Trophoblast cell (in vitro differentiated cells and primary cell): ENCODE results near the gene JAK3.

ENCODE experiments used
- DNase-seq, 2 donors: peaks; one replicate each; pipeline ENCODE4 v3.0.0-alpha.2; 2016
- H2AFZ ChIP-seq: 2 replicates; pipeline ENCODE4 v1.6.1; 2013; ENCODE audit warnings: low read length, moderate library complexity, mild to moderate bottlenecking; ENCODE audit not compliant: insufficient read depth, poor library complexity
- H2AK5ac ChIP-seq: 2 replicates; pipeline ENCODE4 v1.6.1; 2013; ENCODE audit warnings: mild to moderate bottlenecking, low read length
- H2BK120ac ChIP-seq: 2 replicates; pipeline ENCODE4 v1.6.1; 2013; ENCODE audit warnings: low read length, mild to moderate bottlenecking, moderate library complexity; ENCODE audit not compliant: insufficient read depth, poor library complexity
- H2BK12ac ChIP-seq: 2 replicates; pipeline ENCODE4 v1.6.1; 2013; ENCODE audit warnings: mild to moderate bottlenecking, low read length, moderate library complexity
- H2BK5ac ChIP-seq: 2 replicates; pipeline ENCODE4 v1.6.1; 2013; ENCODE audit warnings: low read length, low read depth, moderate library complexity, mild to moderate bottlenecking; ENCODE audit not compliant: poor library complexity
- H3K14ac ChIP-seq: 2 replicates; pipeline ENCODE4 v1.6.1; 2013; ENCODE audit warnings: mild to moderate bottlenecking, low read length
- H3K18ac ChIP-seq: 2 replicates; pipeline ENCODE4 v1.6.1; 2013; ENCODE audit warnings: mild to moderate bottlenecking, low read length
- H3K23ac ChIP-seq: 2 replicates; pipeline ENCODE4 v1.6.1; 2013; ENCODE audit warnings: low read length
- H3K27ac ChIP-seq: 2 replicates; pipeline ENCODE4 v1.5.1; 2013; ENCODE audit warnings: low read depth, mild to moderate bottlenecking, inconsistent platforms, low read length, moderate library complexity
- H3K27me3 ChIP-seq: 2 replicates; pipeline ENCODE4 v1.6.1; 2013; ENCODE audit warnings: inconsistent platforms, mild to moderate bottlenecking, low read length, moderate library complexity; ENCODE audit not compliant: insufficient read depth
- H3K36me3 ChIP-seq, 2 experiments: 1 replicate in 1 of 2; 2 replicates in 1 of 2; pipeline ENCODE4 v1.6.1; 2013; ENCODE audit warnings: low read length in 2 of 2, mild to moderate bottlenecking in 2 of 2, moderate library complexity in 1 of 2; ENCODE audit not compliant: insufficient read depth in 2 of 2, control insufficient read depth in 1 of 2
- H3K4ac ChIP-seq: 2 replicates; pipeline ENCODE4 v1.6.1; 2013; ENCODE audit warnings: low read depth, mild to moderate bottlenecking, low read length, moderate library complexity
- H3K4me1 ChIP-seq, 2 experiments: 1 replicate in 1 of 2; 2 replicates in 1 of 2; pipeline ENCODE4 v1.6.1; 2013; ENCODE audit warnings: low read length in 2 of 2, mild to moderate bottlenecking in 2 of 2, moderate library complexity in 1 of 2; ENCODE audit not compliant: insufficient read depth in 2 of 2, control insufficient read depth in 1 of 2
- H3K4me2 ChIP-seq: 2 replicates; pipeline ENCODE4 v1.6.1; 2013; ENCODE audit warnings: inconsistent platforms, mild to moderate bottlenecking, low read length, moderate library complexity
- H3K4me3 ChIP-seq: 2 replicates; pipeline ENCODE4 v1.5.1; 2013; ENCODE audit warnings: mild to moderate bottlenecking, low read depth, low read length, inconsistent platforms
- H3K79me1 ChIP-seq: one replicate; pipeline ENCODE4 v1.6.1; 2013; ENCODE audit warnings: low read length
- H3K79me2 ChIP-seq: 2 replicates; pipeline ENCODE4 v1.6.1; 2013; ENCODE audit warnings: low read length, mild to moderate bottlenecking; ENCODE audit not compliant: control insufficient read depth, insufficient read depth, poor library complexity
- H3K9ac ChIP-seq: 2 replicates; pipeline ENCODE4 v1.6.1; 2013; ENCODE audit warnings: mild to moderate bottlenecking, low read length
- H3K9me3 ChIP-seq: 2 replicates; pipeline ENCODE4 v1.6.1; 2013; ENCODE audit warnings: low read depth, mild to moderate bottlenecking, control low read depth, inconsistent platforms, low read length; ENCODE audit not compliant: insufficient read depth
- H4K12ac ChIP-seq: 2 replicates; pipeline ENCODE4 v1.6.1; 2013; ENCODE audit warnings: low read depth, mild to moderate bottlenecking, low read length, moderate library complexity
- H4K8ac ChIP-seq: 2 replicates; pipeline ENCODE4 v1.6.1; 2013; ENCODE audit warnings: low read depth, mild to moderate bottlenecking, low read length, moderate library complexity
- H4K91ac ChIP-seq: one replicate; pipeline ENCODE4 v1.6.1; 2013; ENCODE audit warnings: low read depth, mild to moderate bottlenecking, low read length, moderate library complexity
- WGBS: extraction: QIAGEN DNeasy Blood & Tissue Kit; methylation state at CpG from one replicate; pipeline ENCODE4 v1.1.7; 2013; ENCODE audit warnings: missing lambda C conversion rate; ENCODE audit not compliant: insufficient read length, insufficient coverage; ENCODE audit errors: extremely low coverage; 5-methylcytosine and 5-hydroxymethylcytosine counted together

Gene JAK3

GRCh38 chr19:17863520-17864182, 15.9 kb upstream of the JAK3 start:
- Histone ChIP-seq H3K4me2 (no peak overlapping the region), H2BK12ac (no peak overlapping the region), H3K18ac (no peak overlapping the region), H2AK5ac (no peak overlapping the region), H2BK120ac (no peak overlapping the region), H3K23ac (no peak overlapping the region), H3K79me1 (peaks cover 4% of the 10 kb centered on the region), H3K9me3 (peaks cover 4% of the 10 kb centered on the region), H3K79me2 (peaks cover 19% of the 10 kb centered on the region), H3K4ac (no peak overlapping the region), H2AFZ (no peak overlapping the region), H4K91ac (no peak overlapping the region), H4K8ac (no peak overlapping the region), H4K12ac (no peak overlapping the region), H2BK5ac (no peak overlapping the region), H3K4me3 (no peak overlapping the region), H3K27me3 (no peaks in the 10 kb centered on the region), H3K9ac (no peak overlapping the region), H3K27ac (no peak overlapping the region), H3K14ac (no peak overlapping the region), H3K36me3 (peaks cover 35 to 41% of the 10 kb centered on the region in 2 experiments), H3K4me1 (peaks cover 0 to 12% of the 10 kb centered on the region in 2 experiments)
- no CpG with 5 or more reads among the region's 8 CpGs for WGBS
- peak in 1 of 2 donors; percentile 49 for DNase-seq

- Histone ChIP-seq H3K27me3 (no peaks in the 10 kb centered on the region), H4K8ac (no peak overlapping the region), H2BK5ac (no peak overlapping the region), H3K4me3 (no peak overlapping the region), H2BK120ac (no peak overlapping the region), H3K18ac (no peak overlapping the region), H3K79me1 (peaks cover 4% of the 10 kb centered on the region), H2AFZ (no peak overlapping the region), H3K4ac (no peak overlapping the region), H3K9ac (no peak overlapping the region), H3K9me3 (peaks cover 2% of the 10 kb centered on the region), H3K14ac (no peak overlapping the region), H4K12ac (no peak overlapping the region), H2AK5ac (no peak overlapping the region), H3K36me3 (peaks cover 35 to 41% of the 10 kb centered on the region in 2 experiments), H2BK12ac (no peak overlapping the region), H3K4me2 (no peak overlapping the region), H3K79me2 (peaks cover 19% of the 10 kb centered on the region), H3K23ac (no peak overlapping the region), H3K27ac (no peak overlapping the region), H4K91ac (no peak overlapping the region), H3K4me1 (peaks cover 0 to 12% of the 10 kb centered on the region in 2 experiments)
- no CpG with 5 or more reads among the region's 31 CpGs for WGBS
- DNase-seq = no peak
Observed at GRCh38 chr19:17862711-17863519, 15.1 kb upstream of the JAK3 start.

- Histone ChIP-seq H3K9me3 (peaks cover 2% of the 10 kb centered on the region), H4K12ac (no peak overlapping the region), H3K4me3 (no peak overlapping the region), H3K14ac (no peak overlapping the region), H2BK120ac (no peak overlapping the region), H2AK5ac (no peak overlapping the region), H3K23ac (no peak overlapping the region), H2BK12ac (no peak overlapping the region), H3K9ac (peak overlapping the region; percentile 43), H3K4ac (peak overlapping the region; percentile 52), H4K91ac (no peak overlapping the region), H3K79me1 (peaks cover 4% of the 10 kb centered on the region), H4K8ac (no peak overlapping the region), H3K4me1 (peaks cover 0 to 12% of the 10 kb centered on the region in 2 experiments), H3K27me3 (no peaks in the 10 kb centered on the region), H3K4me2 (peak overlapping the region; percentile 21), H3K18ac (peak overlapping the region; percentile 64), H3K27ac (no peak overlapping the region), H3K36me3 (peaks cover 35 to 41% of the 10 kb centered on the region in 2 experiments), H2BK5ac (no peak overlapping the region), H3K79me2 (peaks cover 19% of the 10 kb centered on the region), H2AFZ (peak overlapping the region; percentile 17)
- DNase-seq = no peak
- no CpG with 5 or more reads among the region's 23 CpGs for WGBS
Observed at GRCh38 chr19:17861542-17862402, 14.0 kb upstream of the JAK3 start.

- H3K4me2 ChIP-seq = peak overlapping the region; percentile 76
- H2BK12ac ChIP-seq = no peak overlapping the region
- H3K18ac ChIP-seq = no peak overlapping the region
- H4K8ac ChIP-seq = no peak overlapping the region
- no peak overlapping the region for H2AFZ ChIP-seq
- peaks cover 35 to 41% of the 10 kb centered on the region in 2 experiments for H3K36me3 ChIP-seq
- H3K9me3 ChIP-seq = no peaks in the 10 kb centered on the region
- H3K79me1 ChIP-seq = peaks cover 4% of the 10 kb centered on the region
- no peak overlapping the region for H3K23ac ChIP-seq
- peaks cover 19% of the 10 kb centered on the region for H3K79me2 ChIP-seq
- H3K4me3 ChIP-seq = peak overlapping the region; percentile 91
- no peak overlapping the region for H4K91ac ChIP-seq
- no CpG with 5 or more reads among the region's 7 CpGs for WGBS
- no peak for DNase-seq
- H2BK120ac ChIP-seq = no peak overlapping the region
- H3K27me3 ChIP-seq = no peaks in the 10 kb centered on the region
- peak overlapping the region; percentile 95 for H3K4ac ChIP-seq
- no peak overlapping the region for H3K14ac ChIP-seq
- H3K27ac ChIP-seq = peak overlapping the region; percentile 0
- no peak overlapping the region for H2AK5ac ChIP-seq
- peak overlapping the region; percentile 87 for H3K9ac ChIP-seq
- no peak overlapping the region for H4K12ac ChIP-seq
- H2BK5ac ChIP-seq = no peak overlapping the region
- peaks cover 0 to 12% of the 10 kb centered on the region in 2 experiments for H3K4me1 ChIP-seq
Observed at GRCh38 chr19:17860993-17861360, 13.2 kb upstream of the JAK3 start.
